ENCODE measurements around the gene MAD1L1. TPM values are rescaled to one million over a fixed set of nuclear protein-coding genes. Genes with fewer than 3 reads are reported as not detected.

MAD1L1 gene
- total RNA-seq (10 to 100 TPM; 11.8 to 16.4 (median 15.3) TPM), polyA plus RNA-seq (10 to 100 TPM; 11.7 to 17.5 (median 17.5) TPM)
- long read RNA-seq, donor 1, partial matches to known transcripts, result 5 of 47 reads
- long read RNA-seq, donor 1, other reads (novel, unspliced or antisense), result 38 of 47 reads
- long read RNA-seq, donor 2, partial matches to known transcripts, result 0 of 50 reads
- long read RNA-seq, donor 2, other reads (novel, unspliced or antisense), result 47 of 50 reads

DNA sequence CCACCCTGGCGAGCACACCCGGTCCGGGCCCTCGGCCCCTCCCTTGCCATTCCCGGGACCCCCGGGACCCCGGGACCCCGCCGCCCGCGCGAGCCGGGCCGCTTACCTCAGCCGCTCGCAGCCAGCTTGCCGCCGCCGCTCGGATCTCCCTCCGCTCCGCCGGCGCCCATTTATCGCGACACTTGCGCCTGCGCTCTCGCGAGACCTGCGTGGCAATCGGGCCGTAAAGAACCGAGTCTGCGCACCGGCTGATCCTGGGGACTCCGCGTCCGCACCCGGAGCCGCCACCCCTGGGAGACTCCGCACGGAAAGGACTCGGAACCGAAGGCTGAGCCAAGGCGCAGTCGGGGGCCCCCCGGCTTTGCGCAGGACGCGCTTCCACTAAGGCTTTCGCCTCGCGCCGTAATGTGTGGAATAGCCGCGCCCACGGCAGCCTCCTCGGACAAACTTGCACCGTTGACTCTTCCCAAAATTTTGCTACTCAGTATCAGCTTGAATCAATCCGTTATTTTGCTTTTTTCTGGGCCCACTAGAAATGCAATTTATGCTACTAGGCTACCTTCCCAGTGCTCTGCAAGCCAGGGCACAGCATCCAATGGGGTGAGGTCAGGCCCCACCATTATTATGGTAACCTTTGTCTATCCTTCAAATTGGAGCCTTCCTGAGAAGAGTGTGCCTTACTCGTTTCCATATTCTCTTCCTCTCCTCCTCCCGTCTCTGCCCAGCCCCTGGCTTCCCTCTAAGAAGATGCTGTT is at the start of gene MAD1L1:
Gene MAD1L1 (minus strand): TSS at position 180 of the 755 bp plus-strand sequence. CDS start 2,812 bp downstream, outside the sequence.
- WGBS, 3 donors, result 0 to 1% (median 1%) methylated on average over 55 to 63 of the region's 63 CpGs
- Histone ChIP-seq H3K27ac (peak within 1 kb of the TSS; percentile 66), H3K36me3 (ENCODE audit: insufficient read depth in 1 of 2, low read depth in 1 of 2) (peaks cover 0 to 61% of the 10 kb centered on the region in 2 donors), H3K27me3 (ENCODE audit: insufficient read depth in 3 of 3, low read length in 2 of 3) (no peaks in the 10 kb centered on the region), H3K9me3 (no peaks in the 10 kb centered on the region), H3K4me3 (peak within 1 kb of the TSS; percentile 86), H3K4me1 (peaks cover 20% of the 10 kb centered on the region)
- ATAC-seq (peak; percentile 90 to 98 (median 93)), DNase-seq (peak; percentile 90 to 95)
- intact Hi-C loops (cut with DNase I), result no loop called here
- TF ChIP-seq, protein P1, sequence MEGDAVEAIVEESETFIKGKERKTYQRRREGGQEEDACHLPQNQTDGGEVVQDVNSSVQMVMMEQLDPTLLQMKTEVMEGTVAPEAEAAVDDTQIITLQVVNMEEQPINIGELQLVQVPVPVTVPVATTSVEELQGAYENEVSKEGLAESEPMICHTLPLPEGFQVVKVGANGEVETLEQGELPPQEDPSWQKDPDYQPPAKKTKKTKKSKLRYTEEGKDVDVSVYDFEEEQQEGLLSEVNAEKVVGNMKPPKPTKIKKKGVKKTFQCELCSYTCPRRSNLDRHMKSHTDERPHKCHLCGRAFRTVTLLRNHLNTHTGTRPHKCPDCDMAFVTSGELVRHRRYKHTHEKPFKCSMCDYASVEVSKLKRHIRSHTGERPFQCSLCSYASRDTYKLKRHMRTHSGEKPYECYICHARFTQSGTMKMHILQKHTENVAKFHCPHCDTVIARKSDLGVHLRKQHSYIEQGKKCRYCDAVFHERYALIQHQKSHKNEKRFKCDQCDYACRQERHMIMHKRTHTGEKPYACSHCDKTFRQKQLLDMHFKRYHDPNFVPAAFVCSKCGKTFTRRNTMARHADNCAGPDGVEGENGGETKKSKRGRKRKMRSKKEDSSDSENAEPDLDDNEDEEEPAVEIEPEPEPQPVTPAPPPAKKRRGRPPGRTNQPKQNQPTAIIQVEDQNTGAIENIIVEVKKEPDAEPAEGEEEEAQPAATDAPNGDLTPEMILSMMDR (IDR thresholded peaks at IDR 0.05), result no peak

GRCh38 chr7:2282185-2282751 is 49.5 kb upstream of the MAD1L1 start:
- intact Hi-C loops (cut with DNase I), result no loop called here
- TF ChIP-seq, protein P1 (IDR thresholded peaks at IDR 0.05), result no peak
- DNase-seq (no peak), ATAC-seq (no peak)
- H3K4me3 ChIP-seq, result no peak overlapping the region
- H3K27me3 ChIP-seq (ENCODE audit: insufficient read depth in 3 of 3, low read length in 2 of 3), result no peaks in the 10 kb centered on the region
- WGBS, 3 donors, result 86 to 91% (median 90%) methylated on average over 14 of the region's 14 CpGs
- H3K27ac ChIP-seq, result no peak overlapping the region
- peaks cover 0 to under 1% of the 10 kb centered on the region in 2 donors for H3K36me3 ChIP-seq (ENCODE audit: insufficient read depth in 1 of 2, low read depth in 1 of 2)
- no peaks in the 10 kb centered on the region for H3K9me3 ChIP-seq
- no peaks in the 10 kb centered on the region for H3K4me1 ChIP-seq

DNA sequence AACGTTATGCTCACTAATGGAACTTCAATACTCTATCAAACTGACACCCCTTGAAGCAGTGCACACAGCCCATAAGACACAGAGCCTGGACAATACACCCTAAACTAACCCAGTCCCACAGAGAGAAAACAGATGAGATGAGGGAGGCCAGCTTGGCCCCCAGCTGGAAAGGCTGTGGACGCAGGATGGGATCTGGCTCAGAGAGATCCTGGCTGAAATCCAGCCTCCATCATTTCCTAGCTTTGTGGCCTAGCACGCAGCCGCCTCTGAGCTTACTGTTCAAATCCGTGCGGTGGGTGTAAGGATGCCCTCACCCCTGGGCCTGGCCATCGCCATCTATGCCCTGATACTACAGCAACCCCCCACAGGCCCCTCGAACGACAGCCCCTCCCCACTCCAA is 48.8 kb upstream of the MAD1L1 start:
- intact Hi-C loops (cut with DNase I), result no loop called here
- 30 to 43% (median 36%) methylated on average over 9 of the region's 9 CpGs for WGBS, 3 donors
- no peak for DNase-seq
- Histone ChIP-seq H3K27ac (no peak overlapping the region), H3K4me1 (no peaks in the 10 kb centered on the region), H3K4me3 (no peak overlapping the region), H3K9me3 (no peaks in the 10 kb centered on the region), H3K36me3 (ENCODE audit: insufficient read depth in 1 of 2, low read depth in 1 of 2) (peaks cover 0 to 5% of the 10 kb centered on the region in 2 donors), H3K27me3 (ENCODE audit: insufficient read depth in 3 of 3, low read length in 2 of 3) (no peaks in the 10 kb centered on the region)
- TF ChIP-seq, protein P1 (IDR thresholded peaks at IDR 0.05), result no peak
- peak in 1 of 4 donors; percentile 22 for ATAC-seq

DNA sequence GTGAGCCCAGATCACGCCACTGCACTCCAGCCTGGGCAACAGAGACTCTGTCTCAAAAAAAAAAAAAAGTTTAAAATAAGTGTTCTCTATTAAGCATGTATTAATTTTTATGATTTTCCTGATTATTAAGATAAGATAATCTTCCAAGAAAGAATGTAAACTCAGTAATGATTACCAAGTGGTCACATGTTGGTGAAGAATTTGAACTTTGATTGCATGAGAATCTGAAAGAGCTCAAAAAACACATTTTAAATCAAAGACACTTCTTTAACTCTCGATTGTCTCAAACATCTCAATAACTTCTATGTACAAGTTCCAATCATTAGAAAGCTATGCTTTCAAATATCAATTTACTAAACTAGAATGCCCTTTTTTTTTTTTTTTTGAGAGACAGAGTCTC is 47.7 kb upstream of the MAD1L1 start:
- TF ChIP-seq, protein P1 (IDR thresholded peaks at IDR 0.05), result no peak
- H3K36me3 ChIP-seq (ENCODE audit: insufficient read depth in 1 of 2, low read depth in 1 of 2), result peaks cover 0 to 5% of the 10 kb centered on the region in 2 donors
- H3K4me3 ChIP-seq, result no peak overlapping the region
- no peak overlapping the region for H3K27ac ChIP-seq
- 90 to 96% (median 96%) methylated on average over 2 of the region's 2 CpGs for WGBS, 3 donors
- no peaks in the 10 kb centered on the region for H3K4me1 ChIP-seq
- ATAC-seq (no peak), DNase-seq (no peak)
- intact Hi-C loops (cut with DNase I), result no loop called here
- H3K27me3 ChIP-seq (ENCODE audit: insufficient read depth in 3 of 3, low read length in 2 of 3), result no peaks in the 10 kb centered on the region
- H3K9me3 ChIP-seq, result no peaks in the 10 kb centered on the region
